ENCODE data around the gene SNAP29. TPM values are rescaled to one million over a fixed set of nuclear protein-coding genes. Genes with fewer than 3 reads are reported as not detected.
"Not testable (repeated sequence)": the region's sequence is repeated elsewhere in the genome, so short reads cannot be mapped to it uniquely, and the experiment has no call there.

SNAP29 gene
- polyA plus RNA-seq, 4 donors = 28.6 to 34.6 (median 31.5) TPM

GRCh38 chr22:20926243-20926642, 67.4 kb downstream of the SNAP29 start:
- DNase-seq (ENCODE audit: low read depth in 4 of 4, low spot score in 3 of 4) = no peak

- no peak for DNase-seq (ENCODE audit: low read depth in 4 of 4, low spot score in 3 of 4)
Observed at GRCh38 chr22:20927940-20928572, 69.2 kb downstream of the SNAP29 start.

- DNase-seq (ENCODE audit: low read depth in 4 of 4, low spot score in 3 of 4) = no peak
Observed at GRCh38 chr22:20928573-20928967, 69.8 kb downstream of the SNAP29 start.

GRCh38 chr22:20930004-20930403, 71.2 kb downstream of the SNAP29 start:
- DNase-seq (ENCODE audit: low read depth in 4 of 4, low spot score in 3 of 4) = no peak

- DNase-seq (ENCODE audit: low read depth in 4 of 4, low spot score in 3 of 4) = not testable (repeated sequence)
Observed at GRCh38 chr22:20930435-20930834, 71.6 kb downstream of the SNAP29 start.

GRCh38 chr22:20931126-20931654, 72.4 kb downstream of the SNAP29 start:
- DNase-seq (ENCODE audit: low read depth in 4 of 4, low spot score in 3 of 4) = no peak

GRCh38 chr22:20933910-20934309, 75.1 kb downstream of the SNAP29 start:
- no peak for DNase-seq (ENCODE audit: low read depth in 4 of 4, low spot score in 3 of 4)

GRCh38 chr22:20935049-20935448, 76.2 kb downstream of the SNAP29 start:
- DNase-seq (ENCODE audit: low read depth in 4 of 4, low spot score in 3 of 4) = not testable (repeated sequence)

- not testable (repeated sequence) for DNase-seq (ENCODE audit: low read depth in 4 of 4, low spot score in 3 of 4)
Observed at GRCh38 chr22:20935780-20936539, 77.2 kb downstream of the SNAP29 start.

- DNase-seq (ENCODE audit: low read depth in 4 of 4, low spot score in 3 of 4) = no peak
Observed at GRCh38 chr22:20937031-20937793, 78.4 kb downstream of the SNAP29 start.

GRCh38 chr22:20937794-20938671, 79.2 kb downstream of the SNAP29 start:
- DNase-seq (ENCODE audit: low read depth in 4 of 4, low spot score in 3 of 4) = no peak

- not testable (repeated sequence) for DNase-seq (ENCODE audit: low read depth in 4 of 4, low spot score in 3 of 4)
Observed at GRCh38 chr22:20939457-20940185, 80.8 kb downstream of the SNAP29 start.

- no peak for DNase-seq (ENCODE audit: low read depth in 4 of 4, low spot score in 3 of 4)
Observed at GRCh38 chr22:20940186-20940651, 81.4 kb downstream of the SNAP29 start.

Other genes with a start within 250 kb of the SNAP29 start
- gene SERPIND1, start 84.9 kb upstream of the SNAP29 start, polyA plus RNA-seq (ENCODE audit: insufficient read length in 4 of 4) = 1 to 10 TPM; 2.0 to 3.8 (median 3.5) TPM
- 10 to 100 TPM; 48.9 to 92.8 (median 62.9) TPM for gene PI4KA, start 196 bp upstream of the SNAP29 start, polyA plus RNA-seq (ENCODE audit: insufficient read length in 4 of 4)
- gene CRKL, start 58.4 kb downstream of the SNAP29 start, polyA plus RNA-seq (ENCODE audit: insufficient read length in 4 of 4) = 10 to 100 TPM; 63.5 to 71.7 (median 66.7) TPM
- 1 to 10 TPM in 3 of 4 donors, under 1 TPM in 1; 0.83 to 1.2 (median 1.1) TPM for gene AIFM3, start 108.2 kb downstream of the SNAP29 start, polyA plus RNA-seq (ENCODE audit: insufficient read length in 4 of 4)
- gene LZTR1, start 123.3 kb downstream of the SNAP29 start, polyA plus RNA-seq (ENCODE audit: insufficient read length in 4 of 4) = 10 to 100 TPM; 44.2 to 67.4 (median 55.9) TPM
- 10 to 100 TPM; 15.4 to 26.2 (median 21.2) TPM for gene THAP7, start 143.1 kb downstream of the SNAP29 start, polyA plus RNA-seq (ENCODE audit: insufficient read length in 4 of 4)
- 1 to 10 TPM; 1.0 to 1.4 (median 1.2) TPM for gene P2RX6, start 156.2 kb downstream of the SNAP29 start, polyA plus RNA-seq (ENCODE audit: insufficient read length in 4 of 4)
- gene SLC7A4, start 173.6 kb downstream of the SNAP29 start, polyA plus RNA-seq (ENCODE audit: insufficient read length in 4 of 4) = 1 to 10 TPM; 1.2 to 5.8 (median 1.3) TPM
- gene LRRC74B, start 186.9 kb downstream of the SNAP29 start, polyA plus RNA-seq (ENCODE audit: insufficient read length in 4 of 4) = under 1 TPM; 0.06 to 0.24 (median 0.08) TPM